K562 (cell line): ENCODE measurements around the gene KCP. TPM values are rescaled to one million over a fixed set of nuclear protein-coding genes. Genes with fewer than 3 reads are reported as not detected.

Experiments used
- CREB5 ChIP-seq: fragments of 250-450 bp; sonication (Bioruptor Pico); IDR thresholded peaks from 2 replicates; pipeline ENCODE4 v1.5.0; 2020; ENCODE audit warnings: mild to moderate bottlenecking
- ELK1 ChIP-seq: sonication (generic); formaldehyde crosslinking; IDR thresholded peaks from 2 replicates; pipeline ENCODE4 v1.8.1; 2022; ENCODE audit warnings: missing genetic modification reagents
- HSF4 ChIP-seq: fragments of 250-450 bp; sonication (Bioruptor Pico); IDR thresholded peaks from 2 replicates; pipeline ENCODE4 v2.1.2; 2022; ENCODE audit warnings: mild to moderate bottlenecking, moderate library complexity, borderline replicate concordance
- NR4A1 ChIP-seq, 2 experiments: fragments of 250-450 bp in 1 of 2; fragments of 450-650 bp in 1 of 2; sonication (Bioruptor Pico) in 1 of 2; IDR thresholded peaks; 2 replicates each; pipeline versions ENCODE4 v1.4.0 to v1.6.1; 2016 to 2020; ENCODE audit warnings: mild to moderate bottlenecking in 2 of 2, missing compliant biosample characterization in 1 of 2, missing genetic modification characterization in 1 of 2, moderate library complexity in 1 of 2
- PHF20 ChIP-seq: fragments of 450-650 bp; IDR thresholded peaks from 2 replicates; pipeline ENCODE4 v1.6.1; 2018; ENCODE audit not compliant: partially characterized antibody
- RBM14 ChIP-seq: fragments of 200-400 bp; formaldehyde crosslinking; IDR thresholded peaks from 2 replicates; pipeline ENCODE4 v1.6.1; 2018; ENCODE audit warnings: low read depth, mild to moderate bottlenecking, low read length, moderate library complexity, borderline replicate concordance; ENCODE audit not compliant: insufficient read depth
- RNF219 ChIP-seq: fragments of 250-450 bp; sonication (Bioruptor Pico); IDR thresholded peaks from 2 replicates; pipeline ENCODE4 v1.5.0; 2022; ENCODE audit warnings: mild to moderate bottlenecking
- polyA plus RNA-seq, 8 experiments: library from polyadenylated mRNA; depleted of rRNA in 4 of 8; stranded (reverse) in 5 of 8; unstranded in 3 of 8; fragments of >200 nt; fragmentation: Nextera tagmentation in 2 of 8; fragmentation: Illumina TruSeq in 1 of 8; extraction: Ambion mirVana in 2 of 8; extraction: Trizol in 1 of 8; gene quantifications; 2 replicates each; pipeline versions ENCODE4 v1.2.1 to v1.2.3, GENCODE V29; 2011 to 2014; ENCODE audit warnings: inconsistent platforms in 1 of 8, missing spikeins in 1 of 8
- total RNA-seq, 7 experiments: library from RNA; depleted of rRNA in 6 of 7; stranded (reverse); fragments of >200 nt in 6 of 7; fragmentation: Illumina TruSeq in 2 of 7; extraction: Trizol in 2 of 7; gene quantifications; 2 replicates each; pipeline versions ENCODE4 v1.2.1 to v1.2.3, GENCODE V29; 2011 to 2021; ENCODE audit warnings: low replicate concordance in 1 of 7
- TF ChIP-seq, protein P1 (sequence below): fragments of 450-650 bp; IDR thresholded peaks from 2 replicates; pipeline ENCODE4 v1.6.1; 2017; ENCODE audit warnings: antibody characterized with exemption, mild to moderate bottlenecking
- TF ChIP-seq, protein P2 (sequence below): fragments of 450-650 bp; IDR thresholded peaks from 2 replicates; pipeline ENCODE4 v1.7.1; 2018; ENCODE audit warnings: mild to moderate bottlenecking, low read depth; ENCODE audit not compliant: partially characterized antibody
- TF ChIP-seq, protein P3 (sequence below): sonication (generic); formaldehyde crosslinking; IDR thresholded peaks from 2 replicates; pipeline ENCODE4 v1.8.0; 2022; ENCODE audit warnings: mild to moderate bottlenecking, missing genetic modification reagents

KCP gene
- total and polyA plus RNA-seq, 9 of the 15 experiments (the other 6 are each of a cell fraction or from before 2014, with no cell fraction given), result 0.06 to 0.17 (median 0.12) TPM; not detected in 3

DNA sequence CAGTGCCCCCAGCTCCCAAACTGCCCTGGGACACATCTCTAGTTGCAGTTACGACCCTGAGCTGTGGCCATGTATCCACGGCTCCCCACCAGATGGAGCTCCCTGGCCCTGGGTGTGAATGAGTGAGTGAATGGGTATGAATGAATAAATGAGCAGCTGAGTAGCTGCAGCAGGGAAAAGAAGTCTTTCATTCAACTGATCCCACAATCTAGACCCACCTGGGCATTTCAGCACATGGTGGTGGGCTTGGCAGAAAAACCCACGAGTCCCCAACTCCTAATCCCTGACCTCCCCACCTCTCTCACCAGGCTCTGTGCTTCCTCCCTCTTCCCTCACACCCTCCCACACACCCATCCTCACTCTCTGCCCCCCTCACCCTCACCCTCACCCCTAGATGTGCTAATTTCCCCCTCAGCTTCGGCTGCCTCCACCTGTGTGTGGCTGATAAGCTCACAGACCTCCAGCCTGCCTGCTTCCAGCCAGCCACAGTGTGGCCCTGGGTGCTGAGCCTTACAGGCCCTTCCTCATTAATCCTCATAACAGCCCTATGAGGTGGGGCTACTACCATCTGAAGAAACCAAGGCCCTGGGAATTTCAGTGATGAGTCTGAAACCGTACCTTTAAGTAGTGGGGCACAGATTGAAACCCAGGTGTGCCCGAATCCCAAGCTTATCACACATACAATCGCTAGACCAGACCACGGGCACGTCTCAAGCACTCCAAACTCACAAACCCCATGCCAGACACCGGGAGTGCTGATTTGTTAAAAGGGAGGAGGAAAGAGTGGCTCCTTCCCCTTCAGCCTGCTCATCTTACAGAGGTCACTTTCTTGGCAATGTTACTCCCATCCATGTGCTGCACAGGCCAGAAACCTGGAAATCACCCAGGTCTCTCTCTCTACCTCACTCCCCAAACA, 50.1 kb downstream of the KCP start (continued):
- TF ChIP-seq, protein P1, sequence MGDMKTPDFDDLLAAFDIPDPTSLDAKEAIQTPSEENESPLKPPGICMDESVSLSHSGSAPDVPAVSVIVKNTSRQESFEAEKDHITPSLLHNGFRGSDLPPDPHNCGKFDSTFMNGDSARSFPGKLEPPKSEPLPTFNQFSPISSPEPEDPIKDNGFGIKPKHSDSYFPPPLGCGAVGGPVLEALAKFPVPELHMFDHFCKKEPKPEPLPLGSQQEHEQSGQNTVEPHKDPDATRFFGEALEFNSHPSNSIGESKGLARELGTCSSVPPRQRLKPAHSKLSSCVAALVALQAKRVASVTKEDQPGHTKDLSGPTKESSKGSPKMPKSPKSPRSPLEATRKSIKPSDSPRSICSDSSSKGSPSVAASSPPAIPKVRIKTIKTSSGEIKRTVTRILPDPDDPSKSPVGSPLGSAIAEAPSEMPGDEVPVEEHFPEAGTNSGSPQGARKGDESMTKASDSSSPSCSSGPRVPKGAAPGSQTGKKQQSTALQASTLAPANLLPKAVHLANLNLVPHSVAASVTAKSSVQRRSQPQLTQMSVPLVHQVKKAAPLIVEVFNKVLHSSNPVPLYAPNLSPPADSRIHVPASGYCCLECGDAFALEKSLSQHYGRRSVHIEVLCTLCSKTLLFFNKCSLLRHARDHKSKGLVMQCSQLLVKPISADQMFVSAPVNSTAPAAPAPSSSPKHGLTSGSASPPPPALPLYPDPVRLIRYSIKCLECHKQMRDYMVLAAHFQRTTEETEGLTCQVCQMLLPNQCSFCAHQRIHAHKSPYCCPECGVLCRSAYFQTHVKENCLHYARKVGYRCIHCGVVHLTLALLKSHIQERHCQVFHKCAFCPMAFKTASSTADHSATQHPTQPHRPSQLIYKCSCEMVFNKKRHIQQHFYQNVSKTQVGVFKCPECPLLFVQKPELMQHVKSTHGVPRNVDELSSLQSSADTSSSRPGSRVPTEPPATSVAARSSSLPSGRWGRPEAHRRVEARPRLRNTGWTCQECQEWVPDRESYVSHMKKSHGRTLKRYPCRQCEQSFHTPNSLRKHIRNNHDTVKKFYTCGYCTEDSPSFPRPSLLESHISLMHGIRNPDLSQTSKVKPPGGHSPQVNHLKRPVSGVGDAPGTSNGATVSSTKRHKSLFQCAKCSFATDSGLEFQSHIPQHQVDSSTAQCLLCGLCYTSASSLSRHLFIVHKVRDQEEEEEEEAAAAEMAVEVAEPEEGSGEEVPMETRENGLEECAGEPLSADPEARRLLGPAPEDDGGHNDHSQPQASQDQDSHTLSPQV, result peak; percentile 29
- TF ChIP-seq NR4A1 (CRISPR knock-in tag; IDR thresholded peaks at IDR 0.05) (0 out of 2 replicates have a peak, but pooled peaks have one; percentile 63), NR4A1 (tag; IDR thresholded peaks at IDR 0.05) (0 out of 2 replicates have a peak, but pooled peaks have one; percentile 57), ELK1 (no peak), RNF219 (CRISPR knock-in tag) (no peak), HSF4 (no peak), CREB5 (CRISPR knock-in tag) (no peak), PHF20 (no peak), RBM14 (no peak)
- TF ChIP-seq, protein P2, sequence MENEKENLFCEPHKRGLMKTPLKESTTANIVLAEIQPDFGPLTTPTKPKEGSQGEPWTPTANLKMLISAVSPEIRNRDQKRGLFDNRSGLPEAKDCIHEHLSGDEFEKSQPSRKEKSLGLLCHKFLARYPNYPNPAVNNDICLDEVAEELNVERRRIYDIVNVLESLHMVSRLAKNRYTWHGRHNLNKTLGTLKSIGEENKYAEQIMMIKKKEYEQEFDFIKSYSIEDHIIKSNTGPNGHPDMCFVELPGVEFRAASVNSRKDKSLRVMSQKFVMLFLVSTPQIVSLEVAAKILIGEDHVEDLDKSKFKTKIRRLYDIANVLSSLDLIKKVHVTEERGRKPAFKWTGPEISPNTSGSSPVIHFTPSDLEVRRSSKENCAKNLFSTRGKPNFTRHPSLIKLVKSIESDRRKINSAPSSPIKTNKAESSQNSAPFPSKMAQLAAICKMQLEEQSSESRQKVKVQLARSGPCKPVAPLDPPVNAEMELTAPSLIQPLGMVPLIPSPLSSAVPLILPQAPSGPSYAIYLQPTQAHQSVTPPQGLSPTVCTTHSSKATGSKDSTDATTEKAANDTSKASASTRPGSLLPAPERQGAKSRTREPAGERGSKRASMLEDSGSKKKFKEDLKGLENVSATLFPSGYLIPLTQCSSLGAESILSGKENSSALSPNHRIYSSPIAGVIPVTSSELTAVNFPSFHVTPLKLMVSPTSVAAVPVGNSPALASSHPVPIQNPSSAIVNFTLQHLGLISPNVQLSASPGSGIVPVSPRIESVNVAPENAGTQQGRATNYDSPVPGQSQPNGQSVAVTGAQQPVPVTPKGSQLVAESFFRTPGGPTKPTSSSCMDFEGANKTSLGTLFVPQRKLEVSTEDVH, result peak; percentile 13
- TF ChIP-seq, protein P3, sequence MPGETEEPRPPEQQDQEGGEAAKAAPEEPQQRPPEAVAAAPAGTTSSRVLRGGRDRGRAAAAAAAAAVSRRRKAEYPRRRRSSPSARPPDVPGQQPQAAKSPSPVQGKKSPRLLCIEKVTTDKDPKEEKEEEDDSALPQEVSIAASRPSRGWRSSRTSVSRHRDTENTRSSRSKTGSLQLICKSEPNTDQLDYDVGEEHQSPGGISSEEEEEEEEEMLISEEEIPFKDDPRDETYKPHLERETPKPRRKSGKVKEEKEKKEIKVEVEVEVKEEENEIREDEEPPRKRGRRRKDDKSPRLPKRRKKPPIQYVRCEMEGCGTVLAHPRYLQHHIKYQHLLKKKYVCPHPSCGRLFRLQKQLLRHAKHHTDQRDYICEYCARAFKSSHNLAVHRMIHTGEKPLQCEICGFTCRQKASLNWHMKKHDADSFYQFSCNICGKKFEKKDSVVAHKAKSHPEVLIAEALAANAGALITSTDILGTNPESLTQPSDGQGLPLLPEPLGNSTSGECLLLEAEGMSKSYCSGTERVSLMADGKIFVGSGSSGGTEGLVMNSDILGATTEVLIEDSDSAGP, result 0 out of 2 replicates have a peak, but pooled peaks have one; percentile 58
